NB4 (cell line): ENCODE measurements around the gene GPR108.

ENCODE experiments used
- DNase-seq: peaks from one replicate; pipeline ENCODE4 v3.0.0; 2010; ENCODE audit warnings: low read depth
- H3K4me3 ChIP-seq: one replicate; pipeline ENCODE4 v1.5.1; 2011; ENCODE audit warnings: mild to moderate bottlenecking, low read depth, low read length, moderate library complexity
- CTCF ChIP-seq: IDR thresholded peaks from one replicate; pipeline ENCODE4 v1.5.1; 2012; ENCODE audit warnings: low read depth, low read length
- MYC ChIP-seq: IDR thresholded peaks from 2 replicates; pipeline ENCODE4 v1.6.1; 2011; ENCODE audit warnings: low read depth, low read length
- POLR2A ChIP-seq: IDR thresholded peaks from 2 replicates; pipeline ENCODE4 v1.6.1; 2011; ENCODE audit warnings: mild to moderate bottlenecking; ENCODE audit not compliant: insufficient read length; ENCODE audit errors: extremely low read depth
- TF ChIP-seq, protein P1 (sequence below): IDR thresholded peaks from 2 replicates; pipeline ENCODE4 v1.6.1; 2011; ENCODE audit warnings: low read depth, low read length

Gene GPR108

DNA sequence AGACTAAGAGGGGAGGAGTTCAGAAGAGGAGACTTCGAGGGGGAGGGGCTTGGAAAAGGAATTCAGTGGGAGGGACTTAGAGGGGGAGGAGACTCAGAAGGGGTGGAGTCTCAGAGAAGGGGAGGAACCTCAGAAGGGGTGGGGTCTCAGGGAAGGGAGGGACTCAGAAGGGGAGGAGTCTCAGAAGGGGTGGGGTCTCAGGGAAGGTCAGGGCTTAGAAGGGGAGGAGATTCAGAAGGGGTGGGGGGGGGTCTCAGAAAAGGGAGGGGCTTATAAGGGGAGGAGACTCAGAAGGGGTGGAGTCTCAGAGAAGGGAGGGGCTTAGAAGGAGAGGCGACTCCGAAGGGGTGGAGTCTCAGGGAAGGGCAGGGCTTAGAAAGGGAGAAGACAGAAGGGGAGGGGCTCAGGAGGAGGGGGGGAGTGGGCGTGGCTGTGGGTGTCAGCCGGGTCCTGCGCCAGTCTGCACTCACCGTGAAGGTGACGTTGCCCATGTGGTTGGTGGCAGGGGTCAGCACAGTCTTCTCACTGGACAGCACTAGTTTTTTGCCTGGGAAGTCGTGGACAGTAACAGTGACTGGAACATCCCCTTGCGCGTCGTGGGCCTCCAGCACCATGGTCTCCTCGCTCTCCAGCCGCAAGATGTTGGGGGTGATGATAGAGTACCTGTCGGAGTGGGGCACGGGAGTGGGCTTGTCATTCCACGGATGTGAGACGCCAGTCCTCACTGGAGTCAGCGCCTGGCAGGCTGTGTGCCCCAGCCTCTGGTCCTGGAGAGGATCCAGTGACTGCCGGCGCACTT lies 18.4 kb downstream of the GPR108 start:
- H3K4me3 ChIP-seq = no peak overlapping the region
- DNase-seq = peak; percentile 34

DNA sequence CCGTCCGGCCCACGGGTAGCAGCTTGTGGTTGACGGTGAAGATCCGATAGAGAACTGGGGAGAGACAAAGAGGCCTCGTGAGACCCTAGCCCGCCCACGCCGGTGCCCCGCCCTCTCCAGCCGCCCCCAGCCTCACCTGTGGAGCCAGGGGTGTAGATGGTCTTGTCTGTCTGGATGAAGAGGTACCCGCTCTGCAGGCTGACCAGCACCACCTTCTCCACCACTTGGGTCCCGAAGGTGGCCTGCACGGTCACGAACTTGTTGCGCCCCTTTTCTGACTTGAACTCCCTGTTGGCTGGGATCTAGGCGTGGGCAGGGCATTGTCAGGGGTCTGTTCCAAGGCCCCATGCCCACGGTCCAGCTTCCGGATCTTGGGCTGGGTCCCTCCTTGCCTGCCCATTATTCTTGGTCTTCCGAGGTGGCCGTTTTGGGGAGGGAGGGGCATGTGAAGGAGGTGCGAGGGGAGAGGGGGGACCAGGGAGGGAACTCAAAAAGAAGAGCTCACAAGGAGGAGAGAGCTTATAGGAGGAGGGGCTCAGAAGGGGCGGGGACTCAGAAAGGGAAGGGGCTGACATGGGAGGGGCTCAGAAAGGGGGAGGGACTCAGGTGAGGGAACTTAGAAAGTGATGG lies 19.2 kb downstream of the GPR108 start:
- no peak overlapping the region for H3K4me3 ChIP-seq
- TF ChIP-seq MYC = no peak
- TF ChIP-seq, protein P1, sequence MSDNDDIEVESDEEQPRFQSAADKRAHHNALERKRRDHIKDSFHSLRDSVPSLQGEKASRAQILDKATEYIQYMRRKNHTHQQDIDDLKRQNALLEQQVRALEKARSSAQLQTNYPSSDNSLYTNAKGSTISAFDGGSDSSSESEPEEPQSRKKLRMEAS = no peak
- no peak for TF ChIP-seq POLR2A
- TF ChIP-seq CTCF = no peak
- no peak for DNase-seq

More for the DNA sequence above, 18.4 kb downstream of the GPR108 start:
- TF ChIP-seq POLR2A (no peak), MYC (no peak), CTCF (no peak)
- TF ChIP-seq, protein P1 = no peak

GRCh38 chr19:6717441-6717971 lies 19.9 kb downstream of the GPR108 start:
- DNase-seq = no peak
- H3K4me3 ChIP-seq = no peak overlapping the region
- TF ChIP-seq, protein P1 = no peak
- no peak for TF ChIP-seq CTCF
- no peak for TF ChIP-seq MYC
- TF ChIP-seq POLR2A = no peak

DNA sequence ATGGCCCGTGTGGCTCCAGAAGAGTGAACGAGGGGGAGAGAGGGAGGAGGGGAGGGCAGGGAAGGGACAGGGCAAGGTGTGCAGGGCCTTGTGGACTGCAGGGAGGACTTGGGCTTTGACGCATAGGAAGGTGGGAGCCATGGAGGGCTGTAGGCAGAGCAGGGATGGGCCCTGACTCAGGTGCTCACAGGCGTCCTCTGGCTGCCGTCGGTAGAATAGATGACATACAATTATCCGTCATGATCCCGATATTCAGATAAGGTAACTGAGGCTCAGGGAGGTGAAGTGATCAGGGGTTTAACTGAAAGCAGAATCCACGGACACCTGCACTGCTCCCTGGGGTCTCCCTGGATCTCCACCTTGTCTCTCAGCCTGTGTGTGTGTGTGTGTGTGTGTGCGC lies 20.3 kb downstream of the GPR108 start:
- no peak for TF ChIP-seq CTCF
- TF ChIP-seq, protein P1 = no peak
- TF ChIP-seq POLR2A = no peak
- TF ChIP-seq MYC = no peak
- H3K4me3 ChIP-seq = no peak overlapping the region
- no peak for DNase-seq

GRCh38 chr19:6716610-6716970 lies 20.8 kb downstream of the GPR108 start:
- no peak for TF ChIP-seq CTCF
- TF ChIP-seq, protein P1 = no peak
- no peak for TF ChIP-seq MYC
- no peak for TF ChIP-seq POLR2A
- no peak for DNase-seq
- H3K4me3 ChIP-seq = no peak overlapping the region
